WTC11 (cell line): ENCODE results near the gene SERTAD1. TPM values are rescaled to one million over a fixed set of nuclear protein-coding genes. Genes with fewer than 3 reads are reported as not detected.
A peak's percentile ranks its signal among the peaks of the same experiment; 100 is the strongest.
"Not testable (repeated sequence)": the region's sequence is repeated elsewhere in the genome, so short reads cannot be mapped to it uniquely, and the experiment has no call there.

Experiments used
- ATAC-seq: fragments of 200-7000 bp; cut with Tn5 transposase; 2 replicates; pipeline ENCODE4 v1.10.0; 2021; ENCODE audit warnings: mild to moderate bottlenecking, moderate library complexity
- CTCF ChIA-PET: fragments of 300-600 bp; sonication (Branson Sonifier 250); formaldehyde crosslinking; loops from one replicate; lab custom pipeline; 2021; ENCODE audit warnings: antibody characterized with exemption; lab: Charles Lee
- POLR2A ChIA-PET: fragments of 350-600 bp; sonication (Branson Sonifier 250); formaldehyde crosslinking; loops from one replicate; lab custom pipeline; 2021; ENCODE audit warnings: antibody characterized with exemption; lab: Charles Lee
- DNase-seq: peaks from one replicate; pipeline ENCODE4 v3.0.0; 2021; ENCODE audit warnings: low spot score
- H3K27ac Mint-ChIP-seq: 2 replicates; pipeline ENCODE4 v1.8.0; 2021; ENCODE audit warnings: mixed read lengths
- H3K27me3 Mint-ChIP-seq: 2 replicates; pipeline ENCODE4 v1.8.0; 2021; ENCODE audit warnings: low read depth, mild to moderate bottlenecking, moderate library complexity, mixed read lengths
- H3K36me3 Mint-ChIP-seq: 2 replicates; pipeline ENCODE4 v1.8.0; 2021; ENCODE audit warnings: mixed read lengths
- H3K4me1 Mint-ChIP-seq: 2 replicates; pipeline ENCODE4 v1.8.0; 2022; ENCODE audit warnings: mixed read lengths
- H3K4me3 Mint-ChIP-seq: 2 replicates; pipeline ENCODE4 v1.8.0; 2021; ENCODE audit warnings: mild to moderate bottlenecking, moderate library complexity, mixed read lengths
- H3K9me3 Mint-ChIP-seq: 2 replicates; pipeline ENCODE4 v1.8.0; 2021; ENCODE audit warnings: mixed read lengths
- CBFB ChIP-seq: sonication (generic); formaldehyde crosslinking; IDR thresholded peaks from 2 replicates; pipeline ENCODE4 v1.8.1; 2022; ENCODE audit warnings: mild to moderate bottlenecking, low read depth, missing genetic modification reagents
- CTCF ChIP-seq: fragments of 200-600 bp; IDR thresholded peaks from 2 replicates; pipeline ENCODE4 v1.8.0; 2022; ENCODE audit warnings: antibody characterized with exemption
- ESRRA ChIP-seq: sonication (generic); formaldehyde crosslinking; IDR thresholded peaks from 2 replicates; pipeline ENCODE4 v1.8.1; 2022; ENCODE audit warnings: mild to moderate bottlenecking, missing genetic modification reagents, borderline replicate concordance
- ETV6 ChIP-seq: sonication (generic); formaldehyde crosslinking; IDR thresholded peaks from 2 replicates; pipeline ENCODE4 v1.8.1; 2022; ENCODE audit warnings: mild to moderate bottlenecking, missing genetic modification reagents
- GTF2I ChIP-seq: fragments of 250-450 bp; sonication (Bioruptor Pico); conservative IDR thresholded peaks from 2 replicates; pipeline ENCODE4 v1.4.0; 2021; ENCODE audit warnings: mild to moderate bottlenecking
- IRF2 ChIP-seq: sonication (generic); formaldehyde crosslinking; IDR thresholded peaks from 2 replicates; pipeline ENCODE4 v1.8.0; 2022; ENCODE audit warnings: low read depth, missing genetic modification reagents, borderline replicate concordance
- NFE2L1 ChIP-seq: sonication (generic); formaldehyde crosslinking; IDR thresholded peaks from 2 replicates; pipeline ENCODE4 v1.8.1; 2023; ENCODE audit warnings: missing genetic modification reagents
- ZBTB43 ChIP-seq: sonication (generic); formaldehyde crosslinking; IDR thresholded peaks from 2 replicates; pipeline ENCODE4 v1.8.1; 2023; ENCODE audit warnings: mild to moderate bottlenecking, missing genetic modification reagents
- ZNF121 ChIP-seq: sonication (generic); formaldehyde crosslinking; IDR thresholded peaks from 2 replicates; pipeline ENCODE4 v1.8.0; 2023; ENCODE audit warnings: missing genetic modification reagents
- total RNA-seq: library from RNA; stranded (reverse); gene quantifications from 3 replicates; pipeline ENCODE4 v1.2.3, GENCODE V29; 2021
- TF ChIP-seq, protein P1 (sequence below): fragments of 250-450 bp; sonication (Bioruptor Pico); IDR thresholded peaks from 2 replicates; pipeline ENCODE4 v1.8.0; 2021; ENCODE audit warnings: mild to moderate bottlenecking
- TF ChIP-seq, protein P2 (sequence below): sonication (generic); formaldehyde crosslinking; IDR thresholded peaks from 2 replicates; pipeline ENCODE4 v1.8.0; 2023; ENCODE audit warnings: missing genetic modification reagents, mild to moderate bottlenecking, borderline replicate concordance
- TF ChIP-seq, protein P3 (sequence below): sonication (generic); formaldehyde crosslinking; conservative IDR thresholded peaks from 2 replicates; pipeline ENCODE4 v1.8.1; 2022; ENCODE audit warnings: mild to moderate bottlenecking, missing genetic modification reagents

The SERTAD1 gene
- total RNA-seq, 1 experiment from 2014 or later = 6.8 TPM

DNA sequence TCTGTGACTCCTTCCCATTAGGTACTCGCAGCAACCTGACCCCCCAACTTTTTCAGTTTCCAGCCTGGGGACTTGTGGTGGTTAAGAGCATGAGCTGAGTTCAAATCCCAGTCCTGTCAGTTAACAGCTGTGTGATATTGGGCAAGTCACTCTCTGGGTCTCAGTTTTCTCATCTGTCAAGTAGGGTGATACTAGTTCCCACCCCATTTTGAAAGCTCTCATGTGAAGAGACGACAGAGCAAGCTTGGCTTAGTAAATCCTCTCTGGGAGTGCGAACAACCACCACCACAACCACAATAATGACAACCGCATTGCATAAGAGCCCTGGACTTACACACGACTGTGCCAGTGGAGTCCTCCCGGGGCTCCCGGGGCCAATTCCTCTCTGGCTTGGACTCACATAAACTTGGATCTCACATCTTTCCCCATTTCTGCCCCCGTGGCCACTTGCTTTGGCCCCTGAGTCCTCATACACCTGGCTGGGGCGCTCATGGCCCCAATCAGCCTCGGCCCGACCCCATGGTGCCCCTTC lies 39.3 kb upstream of the SERTAD1 start:
- peak overlapping the region; percentile 36 for H3K27ac Mint-ChIP-seq

GRCh38 chr19:40464059-40465024 lies 38.5 kb upstream of the SERTAD1 start:
- H3K4me1 Mint-ChIP-seq = peaks cover 16% of the 10 kb centered on the region
- peak; percentile 85 for TF ChIP-seq CTCF
- TF ChIP-seq NFE2L1 = peak; percentile 68; the same call in 1 of the 2 replicates
- TF ChIP-seq GTF2I (CRISPR knock-in tag) = peak; percentile 57; the same call in 1 of the 2 replicates
- TF ChIP-seq IRF2 (CRISPR knock-in tag) = no peak
- peak; percentile 99 for TF ChIP-seq ZNF121 (CRISPR knock-in tag)

More for the DNA sequence above, 39.3 kb upstream of the SERTAD1 start:
- Mint-ChIP-seq H3K4me1 (peaks cover 16% of the 10 kb centered on the region), H3K9me3 (no peaks in the 10 kb centered on the region)
- TF ChIP-seq, protein P1, sequence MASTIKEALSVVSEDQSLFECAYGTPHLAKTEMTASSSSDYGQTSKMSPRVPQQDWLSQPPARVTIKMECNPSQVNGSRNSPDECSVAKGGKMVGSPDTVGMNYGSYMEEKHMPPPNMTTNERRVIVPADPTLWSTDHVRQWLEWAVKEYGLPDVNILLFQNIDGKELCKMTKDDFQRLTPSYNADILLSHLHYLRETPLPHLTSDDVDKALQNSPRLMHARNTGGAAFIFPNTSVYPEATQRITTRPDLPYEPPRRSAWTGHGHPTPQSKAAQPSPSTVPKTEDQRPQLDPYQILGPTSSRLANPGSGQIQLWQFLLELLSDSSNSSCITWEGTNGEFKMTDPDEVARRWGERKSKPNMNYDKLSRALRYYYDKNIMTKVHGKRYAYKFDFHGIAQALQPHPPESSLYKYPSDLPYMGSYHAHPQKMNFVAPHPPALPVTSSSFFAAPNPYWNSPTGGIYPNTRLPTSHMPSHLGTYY = no peak
- TF ChIP-seq ESRRA (CRISPR knock-in tag) = no peak
- no peak for TF ChIP-seq ETV6 (CRISPR knock-in tag)
- TF ChIP-seq CBFB (CRISPR knock-in tag) = no peak
- TF ChIP-seq, protein P2, sequence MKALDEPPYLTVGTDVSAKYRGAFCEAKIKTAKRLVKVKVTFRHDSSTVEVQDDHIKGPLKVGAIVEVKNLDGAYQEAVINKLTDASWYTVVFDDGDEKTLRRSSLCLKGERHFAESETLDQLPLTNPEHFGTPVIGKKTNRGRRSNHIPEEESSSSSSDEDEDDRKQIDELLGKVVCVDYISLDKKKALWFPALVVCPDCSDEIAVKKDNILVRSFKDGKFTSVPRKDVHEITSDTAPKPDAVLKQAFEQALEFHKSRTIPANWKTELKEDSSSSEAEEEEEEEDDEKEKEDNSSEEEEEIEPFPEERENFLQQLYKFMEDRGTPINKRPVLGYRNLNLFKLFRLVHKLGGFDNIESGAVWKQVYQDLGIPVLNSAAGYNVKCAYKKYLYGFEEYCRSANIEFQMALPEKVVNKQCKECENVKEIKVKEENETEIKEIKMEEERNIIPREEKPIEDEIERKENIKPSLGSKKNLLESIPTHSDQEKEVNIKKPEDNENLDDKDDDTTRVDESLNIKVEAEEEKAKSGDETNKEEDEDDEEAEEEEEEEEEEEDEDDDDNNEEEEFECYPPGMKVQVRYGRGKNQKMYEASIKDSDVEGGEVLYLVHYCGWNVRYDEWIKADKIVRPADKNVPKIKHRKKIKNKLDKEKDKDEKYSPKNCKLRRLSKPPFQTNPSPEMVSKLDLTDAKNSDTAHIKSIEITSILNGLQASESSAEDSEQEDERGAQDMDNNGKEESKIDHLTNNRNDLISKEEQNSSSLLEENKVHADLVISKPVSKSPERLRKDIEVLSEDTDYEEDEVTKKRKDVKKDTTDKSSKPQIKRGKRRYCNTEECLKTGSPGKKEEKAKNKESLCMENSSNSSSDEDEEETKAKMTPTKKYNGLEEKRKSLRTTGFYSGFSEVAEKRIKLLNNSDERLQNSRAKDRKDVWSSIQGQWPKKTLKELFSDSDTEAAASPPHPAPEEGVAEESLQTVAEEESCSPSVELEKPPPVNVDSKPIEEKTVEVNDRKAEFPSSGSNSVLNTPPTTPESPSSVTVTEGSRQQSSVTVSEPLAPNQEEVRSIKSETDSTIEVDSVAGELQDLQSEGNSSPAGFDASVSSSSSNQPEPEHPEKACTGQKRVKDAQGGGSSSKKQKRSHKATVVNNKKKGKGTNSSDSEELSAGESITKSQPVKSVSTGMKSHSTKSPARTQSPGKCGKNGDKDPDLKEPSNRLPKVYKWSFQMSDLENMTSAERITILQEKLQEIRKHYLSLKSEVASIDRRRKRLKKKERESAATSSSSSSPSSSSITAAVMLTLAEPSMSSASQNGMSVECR (CRISPR knock-in tag) = no peak
- TF ChIP-seq, protein P3, sequence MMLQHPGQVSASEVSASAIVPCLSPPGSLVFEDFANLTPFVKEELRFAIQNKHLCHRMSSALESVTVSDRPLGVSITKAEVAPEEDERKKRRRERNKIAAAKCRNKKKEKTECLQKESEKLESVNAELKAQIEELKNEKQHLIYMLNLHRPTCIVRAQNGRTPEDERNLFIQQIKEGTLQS = no peak
- no peak for TF ChIP-seq ZBTB43 (CRISPR knock-in tag)
- TF ChIP-seq, all 79 proteins: peak for 0
- H3K36me3 Mint-ChIP-seq = 0 out of 2 replicates have a peak, but pooled peaks cover 2% of the 10 kb centered on the region
- DNase-seq (no peak), ATAC-seq (no peak)
- peaks cover 38% of the 10 kb centered on the region for H3K27me3 Mint-ChIP-seq
- POLR2A ChIA-PET = interaction anchor here (0.8 to 1.9 kb wide), 10 partner anchors 11 to 252 kb away, joined by 3 to 12 read pairs (median 4); partner anchors contain the start of genes COQ8B, ITPKC, SERTAD1 and SERTAD3
- H3K4me3 Mint-ChIP-seq = peak overlapping the region; percentile 79
- CTCF ChIA-PET = interaction anchor here (0.8 to 4.7 kb wide), 27 partner anchors 12 to 341 kb away, joined by 3 to 57 read pairs (median 9); partner anchors contain the start of genes LTBP4, SERTAD1 and SERTAD3

DNA sequence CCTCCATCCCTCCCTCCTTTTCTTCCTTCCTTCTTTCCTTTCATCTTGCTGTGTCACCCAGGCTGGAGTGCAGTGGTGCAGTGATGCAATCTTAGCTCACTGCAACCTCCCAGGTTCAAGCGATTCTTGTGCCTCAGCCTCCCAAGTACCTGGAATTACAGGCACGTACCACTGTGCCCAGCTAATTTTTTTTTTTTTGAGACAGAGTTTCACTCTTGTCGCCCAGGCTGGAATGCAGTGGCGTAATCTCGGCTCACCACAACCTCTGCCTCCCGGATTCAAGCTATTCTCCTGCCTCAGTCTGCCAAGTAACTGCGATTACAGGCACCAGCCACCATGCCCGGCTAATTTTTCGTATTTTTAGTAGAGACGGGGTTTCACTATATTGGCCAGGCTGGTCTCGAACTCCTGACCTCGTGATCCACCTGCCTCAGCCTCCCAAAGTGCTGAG lies 37.8 kb upstream of the SERTAD1 start:
- ATAC-seq, H3K27ac Mint-ChIP-seq, DNase-seq, H3K9me3 Mint-ChIP-seq, H3K4me3 Mint-ChIP-seq, H3K36me3 Mint-ChIP-seq: not testable (repeated sequence)
- Mint-ChIP-seq H3K4me1 (peaks cover 16% of the 10 kb centered on the region), H3K27me3 (peaks cover 27% of the 10 kb centered on the region)
- ChIA-PET CTCF (interaction anchor here (0.5 to 4.7 kb wide), 55 partner anchors 9 to 323 kb away, joined by 3 to 57 read pairs (median 5); partner anchors contain the start of genes C19orf47, LTBP4, PLD3 and SERTAD1), POLR2A (interaction anchor here (0.6 to 1.9 kb wide), 3 partner anchors 12 to 24 kb away, joined by 4 to 12 read pairs (median 6); partner anchors contain the start of gene SERTAD3)

More at GRCh38 chr19:40464059-40465024, 38.5 kb upstream of the SERTAD1 start:
- peak overlapping the region; percentile 79 for H3K4me3 Mint-ChIP-seq
- ChIA-PET POLR2A (interaction anchor here (1.9 kb wide), 1 partner anchor 21 kb away, joined by 12 read pairs; the partner anchor contains the start of gene SERTAD3), CTCF (interaction anchor here (0.5 to 4.7 kb wide), 55 partner anchors 9 to 324 kb away, joined by 3 to 57 read pairs (median 5); partner anchors contain the start of genes C19orf47, LTBP4, PLD3 and SERTAD1)
- H3K27me3 Mint-ChIP-seq = peaks cover 35% of the 10 kb centered on the region
- peak overlapping the region; percentile 78; the same call in 1 of the 2 replicates for H3K27ac Mint-ChIP-seq
- 0 out of 2 replicates have a peak, but pooled peaks cover 2% of the 10 kb centered on the region for H3K36me3 Mint-ChIP-seq
- DNase-seq (peak; percentile 92), ATAC-seq (peak; percentile 7; the same call in 1 of the 2 replicates)
- H3K9me3 Mint-ChIP-seq = no peaks in the 10 kb centered on the region
